Measurements from ENCODE around the gene CBY1.
"Not testable (repeated sequence)": the region's sequence is repeated elsewhere in the genome, so short reads cannot be mapped to it uniquely, and the experiment has no call there.

CBY1 gene

DNA sequence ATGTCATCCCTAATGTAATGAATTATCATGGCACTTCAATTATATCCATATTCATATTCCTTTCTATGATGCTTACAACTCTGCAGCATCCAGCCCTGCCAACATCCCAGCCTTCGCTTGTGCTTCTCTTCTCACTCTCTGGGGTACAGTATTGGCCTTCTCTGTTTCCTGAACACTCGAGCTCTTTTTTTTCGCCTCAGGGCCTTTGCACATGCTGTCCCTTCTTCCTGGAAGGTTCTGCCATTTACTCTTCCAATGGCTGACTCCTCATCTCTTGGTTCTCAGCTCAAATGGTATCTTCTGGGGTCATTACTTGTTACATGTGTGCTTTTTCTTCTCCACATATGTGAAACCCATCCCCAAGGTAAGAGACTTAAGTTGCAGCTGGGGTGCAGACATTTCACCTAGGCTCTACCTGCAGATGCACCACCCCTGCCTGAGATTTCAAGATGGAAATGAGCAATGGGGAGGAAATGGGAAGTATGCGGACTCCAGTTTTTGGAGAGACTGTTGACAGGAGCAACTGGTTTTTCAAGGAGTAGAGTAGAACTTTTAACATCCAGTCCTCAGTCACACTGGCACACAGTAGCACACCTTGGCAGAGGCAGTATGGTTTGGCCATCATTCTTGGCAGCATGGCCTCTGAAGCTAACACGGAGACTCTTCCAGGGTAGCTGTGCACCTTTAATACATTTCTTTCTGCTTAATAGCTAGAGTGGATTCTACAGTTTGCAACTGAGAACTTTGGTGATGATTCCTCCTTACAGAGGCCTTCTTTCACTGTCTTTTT is 44.0 kb upstream of the CBY1 start:
- H2BK5ac ChIP-seq (ENCODE audit: low read length), result no peak overlapping the region
- H3K4ac ChIP-seq (ENCODE audit: low read depth, low read length), result no peak overlapping the region
- no peaks in the 10 kb centered on the region for H3K27me3 ChIP-seq (ENCODE audit: insufficient read depth, low read length, poor library complexity)
- H3K79me1 ChIP-seq (ENCODE audit: low read length), result no peaks in the 10 kb centered on the region
- DNase-seq, result no peak
- H2BK15ac ChIP-seq (replicated peaks; ENCODE audit: low read depth), result no peak overlapping the region
- no peaks in the 10 kb centered on the region for H3K36me3 ChIP-seq (ENCODE audit: control insufficient read depth, insufficient read depth, low read length)
- H3K79me2 ChIP-seq (ENCODE audit: control insufficient read depth, insufficient read depth, low read length), result no peaks in the 10 kb centered on the region
- H4K8ac ChIP-seq (ENCODE audit: low read depth, low read length), result no peak overlapping the region
- no peak overlapping the region for H3K9ac ChIP-seq (ENCODE audit: low read length)
- H3K4me2 ChIP-seq (ENCODE audit: low read length), result no peak overlapping the region
- H3K18ac ChIP-seq (ENCODE audit: low read length), result no peak overlapping the region
- no peak overlapping the region for H2BK120ac ChIP-seq (ENCODE audit: low read depth, low read length)
- no peak overlapping the region for H3K23ac ChIP-seq (ENCODE audit: low read length)
- no peak overlapping the region for H2AK5ac ChIP-seq (ENCODE audit: low read length)
- H3K56ac ChIP-seq (ENCODE audit: low read length), result no peak overlapping the region
- H3K4me1 ChIP-seq (ENCODE audit: control insufficient read depth, low read depth, low read length), result no peaks in the 10 kb centered on the region
- H4K5ac ChIP-seq (ENCODE audit: low read length), result no peak overlapping the region
- no peak overlapping the region for H3K27ac ChIP-seq (ENCODE audit: low read depth, low read length)
- no peak overlapping the region for H3K4me3 ChIP-seq (ENCODE audit: low read length)
- WGBS (ENCODE audit: extremely low coverage, insufficient coverage, low lambda C conversion rate), result no CpG with 5 or more reads among the region's 5 CpGs

DNA sequence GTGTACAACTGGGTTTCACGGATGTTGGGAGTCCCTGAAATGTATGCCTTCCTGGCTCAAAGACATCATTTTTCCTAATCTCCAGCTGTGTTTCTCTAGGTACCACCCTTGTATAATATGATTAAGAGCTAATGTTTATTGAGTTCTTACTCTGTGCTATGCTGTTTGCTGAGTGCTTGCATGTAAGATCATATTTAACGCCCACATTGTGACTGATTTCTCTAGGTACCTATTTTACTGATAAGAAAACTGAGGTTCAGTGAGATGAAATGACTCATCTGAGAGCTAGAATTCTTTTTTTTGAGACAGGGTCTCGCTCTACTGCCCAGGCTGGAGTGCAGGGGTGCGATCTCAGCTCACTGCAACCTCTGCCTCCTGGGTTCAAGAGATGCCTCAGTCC is 42.9 kb upstream of the CBY1 start:
- H3K9ac ChIP-seq (ENCODE audit: low read length), result no peak overlapping the region
- H3K4me1 ChIP-seq (ENCODE audit: control insufficient read depth, low read depth, low read length), result no peaks in the 10 kb centered on the region
- no peak overlapping the region for H2AK5ac ChIP-seq (ENCODE audit: low read length)
- no peak overlapping the region for H4K8ac ChIP-seq (ENCODE audit: low read depth, low read length)
- no peak overlapping the region for H3K4ac ChIP-seq (ENCODE audit: low read depth, low read length)
- no peaks in the 10 kb centered on the region for H3K79me1 ChIP-seq (ENCODE audit: low read length)
- no peaks in the 10 kb centered on the region for H3K27me3 ChIP-seq (ENCODE audit: insufficient read depth, low read length, poor library complexity)
- DNase-seq, result no peak
- no peak overlapping the region for H2BK15ac ChIP-seq (replicated peaks; ENCODE audit: low read depth)
- H2BK120ac ChIP-seq (ENCODE audit: low read depth, low read length), result no peak overlapping the region
- no peak overlapping the region for H3K18ac ChIP-seq (ENCODE audit: low read length)
- H3K27ac ChIP-seq (ENCODE audit: low read depth, low read length), result no peak overlapping the region
- no peaks in the 10 kb centered on the region for H3K36me3 ChIP-seq (ENCODE audit: control insufficient read depth, insufficient read depth, low read length)
- H3K56ac ChIP-seq (ENCODE audit: low read length), result no peak overlapping the region
- H3K79me2 ChIP-seq (ENCODE audit: control insufficient read depth, insufficient read depth, low read length), result no peaks in the 10 kb centered on the region
- H3K4me3 ChIP-seq (ENCODE audit: low read length), result no peak overlapping the region
- no peak overlapping the region for H4K5ac ChIP-seq (ENCODE audit: low read length)
- WGBS (ENCODE audit: extremely low coverage, insufficient coverage, low lambda C conversion rate), result no CpG with 5 or more reads among the region's 4 CpGs
- no peak overlapping the region for H3K23ac ChIP-seq (ENCODE audit: low read length)
- H3K4me2 ChIP-seq (ENCODE audit: low read length), result no peak overlapping the region
- H2BK5ac ChIP-seq (ENCODE audit: low read length), result no peak overlapping the region

DNA sequence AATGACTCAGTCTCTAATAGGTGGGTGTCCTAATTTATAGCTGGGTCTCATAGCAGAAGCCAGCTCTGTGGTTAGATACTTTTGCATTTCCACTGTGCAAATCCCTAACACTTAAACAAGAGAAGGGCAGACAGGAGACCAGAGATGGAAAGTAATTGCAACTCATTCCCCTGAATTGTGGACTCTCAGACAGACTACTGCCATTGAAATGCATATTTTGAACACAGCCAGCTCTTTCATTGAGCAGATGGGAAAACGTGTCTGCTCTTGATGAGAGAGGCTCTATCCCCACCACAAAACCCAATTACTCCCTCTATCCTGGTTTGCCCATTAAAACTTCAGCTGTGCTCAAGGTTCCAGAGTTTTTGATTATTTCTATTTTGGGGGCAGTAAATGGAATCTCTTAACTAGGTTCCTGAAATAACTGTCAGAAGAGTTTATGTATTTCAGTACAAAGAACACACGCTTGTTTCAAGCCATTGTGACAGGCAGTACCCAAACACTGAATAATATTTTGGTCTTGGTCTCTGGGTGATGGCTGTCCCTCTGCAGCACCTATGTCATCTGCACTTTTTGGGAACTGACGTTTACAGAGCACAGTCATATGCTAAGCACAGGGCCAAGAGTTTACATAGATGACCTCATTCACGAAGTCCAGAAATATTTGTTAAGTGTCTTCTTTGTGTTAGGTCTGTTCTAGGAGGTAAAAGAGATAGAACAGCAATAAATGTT is 41.9 kb upstream of the CBY1 start:
- no peak for DNase-seq
- H2BK15ac ChIP-seq (replicated peaks; ENCODE audit: low read depth), result no peak overlapping the region
- no peaks in the 10 kb centered on the region for H3K79me2 ChIP-seq (ENCODE audit: control insufficient read depth, insufficient read depth, low read length)
- H2BK120ac ChIP-seq (ENCODE audit: low read depth, low read length), result no peak overlapping the region
- H3K4me3 ChIP-seq (ENCODE audit: low read length), result no peak overlapping the region
- H4K8ac ChIP-seq (ENCODE audit: low read depth, low read length), result no peak overlapping the region
- WGBS (ENCODE audit: extremely low coverage, insufficient coverage, low lambda C conversion rate), result no CpG with 5 or more reads among the region's 4 CpGs
- H3K4ac ChIP-seq (ENCODE audit: low read depth, low read length), result no peak overlapping the region
- no peaks in the 10 kb centered on the region for H3K27me3 ChIP-seq (ENCODE audit: insufficient read depth, low read length, poor library complexity)
- no peaks in the 10 kb centered on the region for H3K79me1 ChIP-seq (ENCODE audit: low read length)
- H3K9ac ChIP-seq (ENCODE audit: low read length), result no peak overlapping the region
- H3K18ac ChIP-seq (ENCODE audit: low read length), result no peak overlapping the region
- no peak overlapping the region for H2AK5ac ChIP-seq (ENCODE audit: low read length)
- no peaks in the 10 kb centered on the region for H3K36me3 ChIP-seq (ENCODE audit: control insufficient read depth, insufficient read depth, low read length)
- no peak overlapping the region for H3K27ac ChIP-seq (ENCODE audit: low read depth, low read length)
- H3K4me1 ChIP-seq (ENCODE audit: control insufficient read depth, low read depth, low read length), result no peaks in the 10 kb centered on the region
- no peak overlapping the region for H2BK5ac ChIP-seq (ENCODE audit: low read length)
- H3K56ac ChIP-seq (ENCODE audit: low read length), result no peak overlapping the region
- no peak overlapping the region for H3K23ac ChIP-seq (ENCODE audit: low read length)
- no peak overlapping the region for H3K4me2 ChIP-seq (ENCODE audit: low read length)
- no peak overlapping the region for H4K5ac ChIP-seq (ENCODE audit: low read length)

DNA sequence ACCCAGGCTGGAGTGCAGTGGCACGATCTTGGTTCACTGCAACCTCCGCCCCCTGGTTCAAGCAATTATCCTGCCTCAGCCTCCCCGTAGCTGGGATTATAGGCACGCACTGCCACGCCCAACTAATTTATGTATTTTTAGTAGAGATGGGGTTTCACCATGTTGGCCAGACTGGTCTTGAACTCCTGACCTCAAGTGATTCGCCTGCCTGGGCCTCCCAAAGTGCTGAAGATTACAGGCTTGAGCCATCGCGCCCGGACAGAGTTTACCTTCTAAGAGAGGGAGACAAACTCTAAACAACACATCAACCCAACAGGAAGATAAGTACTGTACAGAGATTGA is 41.4 kb upstream of the CBY1 start:
- H3K4me2 ChIP-seq (ENCODE audit: low read length); DNase-seq; H3K18ac ChIP-seq (ENCODE audit: low read length); H3K36me3 ChIP-seq (ENCODE audit: control insufficient read depth, insufficient read depth, low read length); H3K4me1 ChIP-seq (ENCODE audit: control insufficient read depth, low read depth, low read length); H2BK15ac ChIP-seq (replicated peaks; ENCODE audit: low read depth); H3K79me2 ChIP-seq (ENCODE audit: control insufficient read depth, insufficient read depth, low read length); H4K5ac ChIP-seq (ENCODE audit: low read length); H2BK120ac ChIP-seq (ENCODE audit: low read depth, low read length); H3K23ac ChIP-seq (ENCODE audit: low read length); H3K27me3 ChIP-seq (ENCODE audit: insufficient read depth, low read length, poor library complexity); H2BK5ac ChIP-seq (ENCODE audit: low read length); H3K56ac ChIP-seq (ENCODE audit: low read length); H3K27ac ChIP-seq (ENCODE audit: low read depth, low read length); H4K8ac ChIP-seq (ENCODE audit: low read depth, low read length); H2AK5ac ChIP-seq (ENCODE audit: low read length); H3K9ac ChIP-seq (ENCODE audit: low read length); H3K4ac ChIP-seq (ENCODE audit: low read depth, low read length); H3K4me3 ChIP-seq (ENCODE audit: low read length); H3K79me1 ChIP-seq (ENCODE audit: low read length): not testable (repeated sequence)
- WGBS (ENCODE audit: extremely low coverage, insufficient coverage, low lambda C conversion rate), result no CpG with 5 or more reads among the region's 9 CpGs

DNA sequence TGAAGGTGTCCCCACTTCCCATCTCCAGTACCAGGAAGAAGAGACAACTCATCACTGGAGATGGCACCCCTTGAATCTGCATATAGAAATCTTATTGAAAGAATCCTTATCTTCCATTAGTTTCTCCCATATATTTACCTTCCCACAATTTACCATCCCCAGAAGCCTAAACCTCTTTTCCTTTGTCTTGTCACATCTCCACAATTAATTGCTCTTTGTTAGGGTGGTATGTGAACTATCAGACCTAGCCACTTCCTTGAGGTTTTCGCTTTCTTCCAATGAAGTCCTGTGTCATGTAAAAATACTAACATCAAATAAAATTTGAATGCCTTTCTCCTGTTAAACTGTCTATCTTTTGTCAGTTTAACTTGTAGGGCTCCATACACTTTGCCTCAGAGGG is 38.2 kb upstream of the CBY1 start:
- H2AK5ac ChIP-seq (ENCODE audit: low read length), result no peak overlapping the region
- H3K9ac ChIP-seq (ENCODE audit: low read length), result no peak overlapping the region
- no peaks in the 10 kb centered on the region for H3K79me2 ChIP-seq (ENCODE audit: control insufficient read depth, insufficient read depth, low read length)
- no peak for DNase-seq
- H3K36me3 ChIP-seq (ENCODE audit: control insufficient read depth, insufficient read depth, low read length), result no peaks in the 10 kb centered on the region
- H3K79me1 ChIP-seq (ENCODE audit: low read length), result no peaks in the 10 kb centered on the region
- H3K27me3 ChIP-seq (ENCODE audit: insufficient read depth, low read length, poor library complexity), result no peaks in the 10 kb centered on the region
- no peak overlapping the region for H2BK120ac ChIP-seq (ENCODE audit: low read depth, low read length)
- no peak overlapping the region for H4K8ac ChIP-seq (ENCODE audit: low read depth, low read length)
- H3K4ac ChIP-seq (ENCODE audit: low read depth, low read length), result no peak overlapping the region
- H3K4me2 ChIP-seq (ENCODE audit: low read length), result no peak overlapping the region
- no peak overlapping the region for H3K4me3 ChIP-seq (ENCODE audit: low read length)
- H4K5ac ChIP-seq (ENCODE audit: low read length), result no peak overlapping the region
- WGBS (ENCODE audit: extremely low coverage, insufficient coverage, low lambda C conversion rate), result no CpG with 5 or more reads among the region's 1 CpG
- H3K27ac ChIP-seq (ENCODE audit: low read depth, low read length), result no peak overlapping the region
- H3K23ac ChIP-seq (ENCODE audit: low read length), result no peak overlapping the region
- H2BK15ac ChIP-seq (replicated peaks; ENCODE audit: low read depth), result no peak overlapping the region
- no peaks in the 10 kb centered on the region for H3K4me1 ChIP-seq (ENCODE audit: control insufficient read depth, low read depth, low read length)
- H3K18ac ChIP-seq (ENCODE audit: low read length), result no peak overlapping the region
- H2BK5ac ChIP-seq (ENCODE audit: low read length), result no peak overlapping the region
- no peak overlapping the region for H3K56ac ChIP-seq (ENCODE audit: low read length)

All from mesendoderm (in vitro differentiated cells).